Astrocyte of the hippocampus (primary cell): ENCODE measurements around the gene RGMA.
"Not testable (repeated sequence)": the region's sequence is repeated elsewhere in the genome, so short reads cannot be mapped to it uniquely, and the experiment has no call there.

Experiments used
- DNase-seq: peaks from one replicate; pipeline ENCODE4 v3.0.0; 2011; ENCODE audit warnings: low read depth, low spot score

RGMA gene

GRCh38 chr15:93048426-93048721, 40.6 kb downstream of the RGMA start:
- no peak for DNase-seq

GRCh38 chr15:93047621-93048425, 41.2 kb downstream of the RGMA start:
- no peak for DNase-seq

- no peak for DNase-seq
These were observed 42.3 kb downstream of the RGMA start for GRCh38 chr15:93046721-93047120.

GRCh38 chr15:93046120-93046519, 42.9 kb downstream of the RGMA start:
- no peak for DNase-seq

- DNase-seq: no peak
These were observed 43.7 kb downstream of the RGMA start for GRCh38 chr15:93045191-93045785.

GRCh38 chr15:93044301-93045190, 44.5 kb downstream of the RGMA start:
- no peak for DNase-seq

GRCh38 chr15:93043621-93044300, 45.2 kb downstream of the RGMA start:
- DNase-seq: no peak

GRCh38 chr15:93042691-93043378, 46.2 kb downstream of the RGMA start:
- DNase-seq: no peak

- no peak for DNase-seq
These were observed 46.8 kb downstream of the RGMA start for GRCh38 chr15:93042211-93042610.

- DNase-seq: no peak
These were observed 47.9 kb downstream of the RGMA start for GRCh38 chr15:93041159-93041547.

- no peak for DNase-seq
These were observed 48.5 kb downstream of the RGMA start for GRCh38 chr15:93040288-93041158.

- not testable (repeated sequence) for DNase-seq
These were observed 49.3 kb downstream of the RGMA start for GRCh38 chr15:93039562-93040287.

GRCh38 chr15:93037820-93038705, 50.9 kb downstream of the RGMA start:
- DNase-seq: no peak

GRCh38 chr15:93036951-93037819, 51.8 kb downstream of the RGMA start:
- DNase-seq: peak; percentile 68

- peak; percentile 47 for DNase-seq
These were observed 52.8 kb downstream of the RGMA start for GRCh38 chr15:93035953-93036810.

- DNase-seq: no peak
These were observed 53.7 kb downstream of the RGMA start for GRCh38 chr15:93035092-93035915.
